Right lung (tissue), 5 donors: Measurements from ENCODE around the gene CTNNA2. TPM values are rescaled to one million over a fixed set of nuclear protein-coding genes. Genes with fewer than 3 reads are reported as not detected.
"Not testable (repeated sequence)": the region's sequence is repeated elsewhere in the genome, so short reads cannot be mapped to it uniquely, and the experiment has no call there.

Source experiments
- DNase-seq, 2 donors: peaks; one replicate each; pipeline ENCODE4 v3.0.0-alpha.2; 2013
- polyA plus RNA-seq, 5 donors: library from polyadenylated mRNA; unstranded; fragments of 120-200 nt; gene quantifications; one replicate each; pipeline versions ENCODE4 v1.2.1 to v1.2.3, GENCODE V29; 2013; ENCODE audit warnings: inconsistent platforms in 1 of 5, low replicate concordance in 1 of 5; ENCODE audit not compliant: insufficient read length in 5 of 5, insufficient read depth in 1 of 5

Gene CTNNA2
- polyA plus RNA-seq, 5 donors: 0.15 to 0.33 (median 0.23) TPM

DNA sequence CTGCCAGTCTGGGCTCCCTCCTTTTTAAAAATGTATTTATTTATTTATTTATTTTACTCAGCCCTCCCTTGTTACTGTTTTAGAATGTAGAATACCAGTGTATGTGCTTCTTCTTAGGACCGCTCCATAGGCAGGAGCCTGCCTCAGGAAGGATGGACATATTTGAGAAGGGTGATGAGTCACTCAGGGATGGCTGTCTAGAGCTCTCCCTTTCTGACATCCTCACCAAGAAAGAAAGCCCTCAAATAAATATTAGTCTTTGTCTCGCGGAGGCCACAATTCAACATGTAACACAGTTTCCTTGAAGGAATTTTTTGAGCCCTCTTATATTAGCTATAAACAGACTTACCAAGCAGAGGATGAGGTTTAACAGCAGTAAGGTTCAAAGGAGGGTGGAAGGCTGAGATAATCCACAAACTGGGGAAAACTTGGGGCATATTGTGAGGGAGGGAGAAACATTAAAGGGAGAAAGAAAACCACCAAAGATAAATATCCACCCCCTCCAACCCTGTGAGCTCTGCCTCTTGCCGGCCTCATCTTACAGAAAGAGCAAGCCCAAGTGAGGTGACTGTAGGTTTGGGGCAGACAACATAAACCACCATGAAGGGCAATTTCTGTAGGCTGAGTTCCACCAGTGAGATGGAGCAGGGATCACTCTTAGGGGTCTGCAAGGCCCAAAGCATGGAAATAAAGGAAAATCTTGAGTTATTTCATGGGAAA, 628.3 kb downstream of the CTNNA2 start:
- no peak for DNase-seq

DNA sequence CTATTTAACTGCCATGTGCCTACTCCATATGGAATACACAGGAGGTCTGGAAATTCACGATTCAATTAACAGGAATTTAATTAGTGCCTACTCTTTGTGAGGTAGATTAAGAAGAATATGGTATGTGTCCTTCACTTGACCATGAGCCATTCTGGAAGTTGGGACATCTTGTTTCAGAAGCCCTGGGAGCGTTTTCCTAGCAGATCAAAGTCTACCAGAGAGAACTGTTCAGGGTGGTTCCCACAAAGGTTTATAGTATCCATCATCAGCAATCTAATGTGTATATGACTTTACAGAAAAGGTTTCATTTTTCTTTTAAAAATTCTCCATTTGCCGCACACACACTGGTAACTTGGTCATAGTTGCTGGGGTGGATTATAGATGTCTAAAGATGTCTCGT, 632.6 kb downstream of the CTNNA2 start:
- DNase-seq: no peak

DNA sequence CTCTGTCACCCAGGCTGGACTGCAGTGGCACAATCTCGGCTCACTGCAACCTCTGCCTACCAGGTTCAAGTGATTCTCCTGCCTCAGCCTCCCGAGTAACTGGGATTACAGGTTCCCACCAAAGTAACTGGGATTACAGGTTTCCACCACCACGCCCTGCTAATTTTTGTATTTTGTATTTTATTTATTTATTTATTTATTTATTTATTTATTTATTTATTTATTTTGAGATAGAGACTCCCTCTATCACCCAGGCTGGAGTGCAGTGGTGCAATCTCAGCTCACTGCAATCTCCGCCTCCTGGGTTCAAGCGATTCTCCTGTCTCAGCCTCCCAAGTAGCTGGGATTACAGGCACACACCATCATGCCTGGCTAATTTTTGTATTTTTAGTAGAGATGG, 633.9 kb downstream of the CTNNA2 start:
- not testable (repeated sequence) for DNase-seq

DNA sequence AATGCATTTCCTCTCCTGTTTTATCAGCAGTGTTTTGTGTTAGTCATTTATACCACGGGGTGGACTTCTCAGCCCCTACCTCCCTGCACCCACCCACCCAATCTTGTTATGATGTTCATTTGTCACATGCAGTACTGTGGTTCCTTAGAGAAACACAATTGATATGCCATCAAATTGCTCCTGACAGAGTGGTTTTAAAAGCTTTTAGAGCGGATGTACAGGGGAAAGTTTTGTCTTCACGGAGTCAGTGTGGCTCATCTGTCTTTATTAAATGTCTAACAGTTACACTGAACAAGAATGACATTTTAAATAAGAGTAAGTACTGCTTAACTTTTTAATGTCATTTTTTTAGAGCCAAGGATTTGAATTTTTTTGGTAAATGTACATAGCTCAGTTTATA, 634.8 kb downstream of the CTNNA2 start:
- no peak for DNase-seq

DNA sequence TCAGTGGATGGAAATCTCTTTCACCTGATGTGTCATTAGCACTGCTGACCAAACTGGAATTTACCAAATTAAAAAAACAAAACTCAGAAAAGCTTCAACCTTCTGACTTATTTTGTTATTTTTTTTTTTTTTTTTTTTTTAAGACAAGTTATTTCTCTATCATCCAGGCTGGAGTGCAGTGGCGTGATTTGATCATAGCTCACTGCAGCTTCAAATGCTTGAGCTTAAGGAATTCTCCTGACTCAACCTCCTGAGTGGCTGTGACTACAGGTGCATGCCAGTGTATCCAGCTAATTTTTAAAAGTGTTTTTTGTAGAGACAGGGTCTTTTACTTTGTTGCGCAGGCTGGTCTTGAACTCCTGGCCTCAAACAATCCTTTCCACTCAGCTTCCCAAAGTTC, 636.1 kb downstream of the CTNNA2 start:
- DNase-seq: no peak

DNA sequence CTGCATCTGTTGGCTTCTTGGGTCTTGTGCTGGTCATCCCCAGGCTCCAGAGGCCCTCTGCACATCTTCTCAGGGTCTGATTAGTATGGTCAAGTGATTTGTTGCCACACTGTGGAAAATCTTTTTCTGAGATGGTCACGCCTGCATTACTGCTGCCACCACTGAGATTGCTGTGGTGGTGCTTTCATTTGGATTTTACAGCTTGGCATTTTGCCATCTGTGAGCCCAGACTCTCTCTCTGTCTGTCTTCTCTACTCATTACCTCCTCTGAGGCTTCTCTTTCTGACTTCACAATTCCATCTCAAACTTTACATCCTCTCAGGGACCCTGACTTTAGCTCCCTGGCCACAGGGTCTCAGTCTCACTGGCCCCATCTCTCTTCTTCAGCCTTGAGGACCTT, 637.1 kb downstream of the CTNNA2 start:
- DNase-seq: no peak

DNA sequence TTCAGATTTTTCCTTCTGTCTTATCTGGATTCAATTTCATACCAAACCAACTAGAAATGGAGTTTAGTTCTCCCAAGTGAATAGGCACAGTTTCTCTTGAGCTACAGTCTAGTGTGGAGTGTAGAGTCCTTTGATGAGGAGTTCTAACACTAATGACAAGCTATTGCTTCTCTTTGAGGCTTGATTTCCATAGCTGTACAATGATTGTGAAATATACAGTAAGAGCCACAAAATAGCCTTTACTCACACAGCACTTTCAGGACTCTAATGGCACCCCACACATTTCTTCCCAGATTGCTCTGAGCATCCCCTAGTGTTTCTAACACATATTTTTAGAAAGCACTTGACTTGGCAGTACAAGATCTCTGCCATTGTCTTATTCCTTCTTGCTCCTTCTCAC, 638.4 kb downstream of the CTNNA2 start:
- no peak for DNase-seq

DNA sequence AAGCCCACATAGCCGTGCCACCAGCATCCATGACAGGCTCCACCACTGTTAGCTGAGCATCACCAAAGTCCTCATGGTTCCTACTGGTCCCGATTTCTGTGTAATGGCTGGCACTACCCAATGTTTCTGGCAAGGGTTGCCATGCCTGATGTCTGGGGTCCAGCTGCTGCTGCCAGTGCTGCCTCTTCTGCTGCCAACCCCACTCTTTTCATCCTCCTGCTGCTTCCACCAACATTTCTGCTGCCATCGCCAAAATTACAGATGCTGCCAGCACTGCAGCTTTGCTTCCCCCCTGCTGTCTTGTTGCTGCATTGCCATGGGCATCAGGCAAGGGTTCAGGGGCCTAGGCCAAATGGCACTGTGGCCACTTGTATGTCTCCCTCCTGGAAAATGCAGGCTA, 638.8 kb downstream of the CTNNA2 start:
- no peak for DNase-seq

DNA sequence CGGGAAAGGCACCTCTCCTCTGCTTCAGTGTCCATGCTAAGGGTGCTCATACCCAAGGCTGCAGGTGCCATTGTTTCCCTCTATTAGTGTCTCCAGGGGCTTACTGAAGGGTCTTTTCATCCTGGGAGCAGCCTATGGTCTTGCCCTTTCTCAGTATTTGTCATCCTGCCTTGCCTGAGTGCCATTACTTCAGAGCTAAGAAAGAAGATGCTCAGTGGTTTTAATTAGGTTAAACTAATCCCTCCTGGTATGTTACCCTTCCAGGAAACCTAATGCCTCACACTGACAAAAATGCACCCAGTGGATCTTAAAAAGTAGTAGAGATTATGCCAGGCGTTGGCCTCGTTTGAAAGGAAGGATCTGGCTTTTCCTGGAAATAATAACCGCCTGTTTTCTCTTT, 640.3 kb downstream of the CTNNA2 start:
- DNase-seq: no peak

DNA sequence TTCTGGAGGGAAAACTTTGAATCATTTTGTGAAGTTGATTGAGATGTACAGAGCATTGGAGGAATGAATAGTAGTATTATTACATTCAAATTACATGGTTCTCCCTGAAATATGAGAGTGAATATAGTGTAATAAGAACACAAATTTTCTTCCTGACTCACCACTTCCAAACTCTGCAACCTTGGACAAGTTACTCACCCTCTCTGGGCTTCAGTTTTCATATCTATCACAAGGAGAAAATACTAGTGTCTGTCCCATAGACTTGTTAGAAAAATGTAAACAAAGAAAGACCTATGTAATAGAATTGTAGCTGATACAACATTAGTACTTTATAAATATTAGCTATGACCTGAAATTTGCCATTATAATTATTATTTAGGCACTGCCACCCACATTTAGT, 640.9 kb downstream of the CTNNA2 start:
- DNase-seq: no peak

DNA sequence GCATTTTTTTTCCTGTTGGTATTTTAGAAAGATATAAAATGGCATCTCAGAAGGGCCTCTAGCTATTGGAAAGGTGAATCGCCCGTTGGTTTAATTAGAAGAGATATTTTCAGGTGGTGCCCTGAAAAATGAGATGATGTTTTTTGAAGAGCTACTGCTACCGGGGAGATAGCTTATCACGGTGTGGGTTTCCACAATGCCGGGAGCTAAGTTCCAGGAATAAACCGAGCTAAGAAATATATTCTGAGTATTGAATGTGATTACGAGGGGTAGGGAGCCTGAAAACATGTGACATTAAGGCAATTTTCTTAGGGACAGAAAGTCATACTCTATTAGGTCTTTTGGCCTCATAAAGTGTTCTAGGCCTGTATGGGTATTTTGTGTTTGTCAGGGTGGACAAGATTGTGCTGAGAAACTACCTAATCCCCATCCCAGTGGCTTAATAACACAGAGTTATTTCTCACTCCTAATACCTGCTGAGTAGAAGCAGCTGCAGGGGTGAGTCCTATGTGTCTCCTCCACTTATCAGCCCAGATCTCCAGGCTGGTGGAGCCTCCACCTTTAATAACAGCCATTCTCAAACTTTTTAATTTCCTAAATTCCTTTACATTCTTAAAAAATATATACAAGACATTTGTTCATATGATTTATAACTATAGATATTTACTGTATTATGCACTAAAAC, 641.5 kb downstream of the CTNNA2 start:
- DNase-seq: no peak

DNA sequence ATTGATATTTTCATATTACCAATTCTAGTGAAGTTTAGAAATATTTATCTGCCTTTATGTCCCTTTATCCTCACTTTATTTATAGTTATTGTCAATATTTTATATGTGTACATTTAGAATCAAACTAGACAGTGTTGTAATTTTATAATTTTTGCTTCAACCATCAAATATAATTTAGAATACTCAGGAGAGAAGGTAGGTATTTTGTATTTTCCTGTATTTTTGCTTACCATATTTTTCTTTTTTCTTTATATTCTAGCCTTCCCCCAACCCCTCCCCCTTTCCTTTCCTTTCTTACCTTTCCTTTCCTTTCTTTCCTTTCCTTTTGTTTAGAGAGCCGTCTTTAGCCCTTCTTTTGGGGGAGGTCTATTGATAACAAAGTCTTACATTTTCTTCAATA, 651.5 kb downstream of the CTNNA2 start:
- no peak for DNase-seq

DNA sequence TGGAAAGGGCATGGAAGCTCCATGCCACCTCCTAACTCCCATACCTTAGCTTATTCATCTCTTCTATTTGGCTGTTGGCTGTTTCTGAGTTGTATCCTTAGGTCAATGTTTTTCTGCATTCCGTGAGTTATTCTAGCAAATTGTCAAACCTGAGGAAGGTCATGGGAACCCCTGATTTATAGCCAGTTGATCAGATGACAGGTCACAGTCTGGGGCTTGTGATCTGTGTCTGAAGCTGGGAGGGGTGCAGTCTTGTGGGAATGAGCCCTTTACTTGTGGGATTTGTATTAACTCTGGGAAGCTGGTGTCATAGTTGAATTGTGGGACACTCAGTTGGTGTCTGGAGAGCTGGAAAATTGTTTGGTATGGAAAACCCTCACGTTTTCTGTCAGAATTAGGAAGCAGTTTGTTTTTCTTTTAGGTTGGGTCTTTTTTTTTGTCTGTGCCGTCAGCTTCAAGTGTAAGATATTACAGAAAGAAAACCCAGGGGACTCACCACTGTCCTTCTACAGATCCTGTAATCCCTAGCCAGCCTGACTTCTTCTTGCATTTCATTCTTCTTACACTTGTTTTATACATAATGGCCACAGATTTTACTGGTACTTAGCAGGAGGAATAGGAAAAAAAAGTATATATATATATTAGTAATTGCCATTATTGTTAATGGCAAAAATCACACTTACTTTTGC, 653.8 kb downstream of the CTNNA2 start:
- no peak for DNase-seq

DNA sequence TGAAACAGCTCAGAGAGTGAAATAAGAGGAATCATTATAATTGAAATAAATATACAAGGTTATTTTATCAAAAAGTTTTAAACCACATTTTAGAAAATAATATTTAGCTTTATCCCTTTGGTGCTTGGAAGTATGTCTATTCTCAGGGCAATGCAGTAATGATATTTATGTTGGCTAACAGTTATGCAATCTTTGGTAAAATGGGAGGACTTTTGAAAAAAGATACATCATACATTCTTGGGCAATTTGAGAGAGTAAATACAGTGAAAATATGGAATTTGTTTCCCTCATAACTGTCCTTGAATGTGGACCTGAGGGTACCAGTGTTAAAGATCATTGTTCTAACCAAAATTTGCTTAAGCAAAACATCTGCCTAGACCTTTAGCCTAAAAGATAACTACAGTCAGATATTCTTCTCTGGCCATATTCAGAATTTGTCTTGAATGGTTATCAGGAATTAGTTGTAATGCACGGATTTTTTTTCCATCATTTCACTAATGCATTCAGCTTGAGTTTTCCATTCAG, 654.5 kb downstream of the CTNNA2 start:
- DNase-seq: no peak

DNA sequence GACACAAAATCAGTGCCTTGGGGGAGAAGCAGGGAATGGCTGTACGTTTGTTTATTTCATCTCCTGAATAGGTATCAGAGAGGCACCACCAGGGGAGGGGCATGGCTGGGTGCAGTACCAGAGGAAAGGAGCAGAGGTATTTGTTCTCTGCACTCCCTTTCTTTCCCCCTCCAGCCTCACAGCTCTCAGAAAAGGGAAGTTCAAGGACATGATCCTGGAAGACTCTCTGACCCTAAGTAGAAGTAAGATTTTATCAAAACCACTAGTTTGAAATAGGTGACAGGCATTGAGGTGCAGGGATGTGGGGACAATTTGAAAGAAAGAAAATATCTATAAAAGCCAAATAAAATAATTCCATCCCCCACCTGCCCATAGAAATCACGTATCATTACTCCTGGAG, 655.2 kb downstream of the CTNNA2 start:
- DNase-seq: no peak

DNA sequence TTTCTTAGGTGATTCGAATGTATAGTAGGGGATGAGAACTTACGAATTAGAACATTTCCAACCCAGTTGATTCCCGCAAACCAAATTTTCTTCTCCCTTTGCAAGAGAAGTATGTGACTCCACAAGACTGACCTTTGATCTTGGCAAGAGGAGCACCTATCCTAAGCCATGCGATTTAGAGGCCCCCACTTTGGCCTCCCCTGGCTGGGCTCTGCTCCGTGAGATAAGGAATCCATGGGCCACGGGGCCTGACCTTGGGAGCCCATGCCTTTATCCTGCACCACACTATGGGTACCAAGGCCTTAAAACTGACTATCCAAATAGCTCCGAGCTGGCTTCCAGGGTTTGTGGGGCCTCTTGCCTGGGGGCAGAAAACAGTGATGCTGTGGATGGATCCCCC, 656.0 kb downstream of the CTNNA2 start:
- DNase-seq: no peak

DNA sequence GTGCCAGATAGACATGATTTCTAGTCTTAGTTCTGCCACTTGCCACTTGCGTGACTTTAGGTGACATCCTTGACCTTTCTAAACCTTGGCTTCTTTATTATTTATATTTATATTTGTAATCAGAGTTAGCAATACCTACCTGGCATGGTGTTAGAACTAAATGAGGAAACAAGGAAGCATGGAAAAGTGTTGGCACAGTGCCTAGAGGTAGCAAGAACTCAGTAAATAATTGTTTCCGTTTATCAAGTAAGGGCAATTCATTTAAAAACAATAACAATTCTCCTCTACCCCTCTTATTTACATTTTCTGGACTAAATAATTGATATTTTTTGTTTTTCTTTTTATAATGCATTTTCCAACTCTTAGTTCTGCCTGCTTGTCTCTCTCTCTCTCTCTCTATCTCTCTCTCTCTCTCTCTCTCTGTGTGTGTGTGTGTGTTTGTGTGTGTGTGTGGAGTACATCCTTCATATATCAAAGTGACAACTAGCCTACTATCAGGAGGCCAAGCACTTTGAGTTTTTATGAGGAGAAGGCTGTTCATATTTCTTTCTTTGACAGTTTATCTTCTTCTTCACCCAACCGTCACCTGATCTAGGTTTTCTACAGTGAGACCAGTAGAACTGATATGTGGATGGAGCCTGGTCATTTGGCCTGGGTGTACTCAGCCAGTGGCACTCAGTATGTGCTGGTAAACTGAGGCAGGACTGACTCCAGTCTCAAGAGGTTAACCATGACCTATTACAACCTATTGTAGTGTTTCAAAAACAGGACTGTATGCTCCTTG, 657.2 kb downstream of the CTNNA2 start:
- no peak for DNase-seq

DNA sequence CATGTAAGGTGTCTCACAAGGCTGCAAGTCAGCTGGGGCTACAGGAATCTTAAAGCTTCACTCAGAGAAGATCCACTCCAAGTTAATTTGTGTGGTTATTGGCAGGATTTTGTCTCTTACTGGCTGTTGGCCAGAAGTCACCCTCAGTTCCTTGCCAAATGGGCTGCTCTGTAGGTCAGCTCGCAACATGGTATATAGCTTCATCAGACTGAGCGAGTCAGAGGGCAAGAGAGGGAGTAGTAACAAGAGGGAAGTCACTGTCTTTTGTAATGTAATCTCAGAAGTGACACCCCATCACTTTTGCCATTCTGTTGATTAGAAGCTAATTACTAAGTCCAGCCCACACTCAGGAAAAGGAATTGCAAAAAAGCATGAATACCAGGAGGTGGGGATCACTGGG, 672.2 kb downstream of the CTNNA2 start:
- DNase-seq: no peak

DNA sequence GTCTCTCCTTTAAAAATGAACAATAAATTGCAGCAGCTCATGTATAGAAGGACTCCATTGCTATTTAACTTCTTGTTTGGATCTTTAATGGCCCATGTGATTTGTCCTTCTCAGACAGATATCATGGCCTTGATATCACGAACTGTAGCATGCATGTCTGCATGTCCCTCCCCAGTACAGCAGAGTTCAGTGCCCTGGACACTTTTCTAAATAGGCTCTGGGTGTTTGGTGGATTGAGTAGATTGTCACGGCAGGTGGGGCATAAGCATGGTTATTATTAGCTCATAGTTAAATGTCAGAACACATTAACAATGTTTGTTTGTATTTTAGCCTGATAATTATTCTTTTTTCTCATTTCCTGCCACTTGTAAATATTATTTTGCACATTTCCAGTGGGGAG, 673.4 kb downstream of the CTNNA2 start:
- no peak for DNase-seq

DNA sequence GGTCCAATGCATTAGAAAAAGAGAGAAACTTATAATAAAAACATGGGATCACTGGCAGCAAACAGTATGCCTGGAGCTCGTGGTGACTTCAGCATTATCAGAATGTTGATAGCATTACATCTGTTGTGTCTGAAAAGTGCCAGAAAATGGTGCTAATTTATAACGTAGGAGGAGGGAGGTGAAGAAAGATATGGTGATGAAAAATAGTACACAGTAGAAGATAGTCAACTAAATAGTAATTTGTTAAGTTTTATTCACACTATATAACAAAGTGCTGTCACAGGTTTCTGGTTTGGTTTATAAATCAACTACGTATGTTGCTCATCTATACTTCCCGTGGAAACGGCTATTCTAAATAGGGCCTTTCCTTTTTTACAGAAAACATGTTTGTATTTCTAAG, 674.3 kb downstream of the CTNNA2 start:
- DNase-seq: no peak

DNA sequence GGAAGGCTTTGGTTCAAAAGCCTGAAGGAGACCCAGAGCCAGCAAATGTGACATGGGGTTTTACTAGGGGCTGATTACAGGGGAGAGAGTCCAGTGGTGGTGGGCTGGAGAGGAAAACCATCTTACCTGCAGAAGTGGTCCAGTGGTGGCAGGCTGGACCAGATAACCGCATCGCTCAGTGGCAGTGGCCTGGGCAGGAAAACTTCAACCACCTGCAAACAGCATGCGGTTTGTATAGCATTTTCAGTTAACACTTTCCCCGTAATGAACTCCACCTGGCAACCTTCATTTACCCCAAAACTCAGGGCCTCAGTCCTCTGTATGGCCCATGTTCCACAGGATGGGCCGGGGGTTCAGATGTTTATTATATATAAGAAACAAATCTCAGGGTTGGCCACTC, 677.3 kb downstream of the CTNNA2 start:
- DNase-seq: no peak

DNA sequence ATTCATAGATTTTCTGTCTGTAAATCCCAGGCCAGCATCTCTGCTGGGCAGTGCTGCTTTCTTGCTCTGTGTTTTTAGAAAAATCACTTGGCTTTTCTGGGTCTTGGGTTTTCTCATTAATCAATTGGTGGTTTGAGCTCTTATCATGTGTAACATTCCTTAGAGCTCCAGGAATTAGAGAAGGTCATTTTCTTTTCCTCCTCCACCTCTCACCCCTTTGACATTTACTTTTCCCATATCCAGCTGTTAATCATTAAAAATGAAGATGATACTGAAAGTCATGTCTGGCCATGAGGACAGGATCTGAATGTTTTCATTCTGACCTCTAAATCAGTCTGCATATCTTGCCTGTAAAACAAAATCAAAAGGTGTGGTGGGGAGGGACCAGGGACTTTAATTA, 680.7 kb downstream of the CTNNA2 start:
- DNase-seq: no peak
